GM12891 (cell line): ENCODE measurements around the gene DNTTIP2.

Source experiments
- DNase-seq: peaks from one replicate; pipeline ENCODE4 v3.0.0; 2011; ENCODE audit warnings: low spot score; ENCODE audit not compliant: insufficient read length
- FAIRE-seq: peaks from 2 replicates; lab custom pipeline; 2011; peaks lifted over from hg19 to GRCh38; lab: Jason Lieb, UNC
- PAX5 ChIP-seq: IDR thresholded peaks from 2 replicates; pipeline ENCODE4 v1.6.1; 2011; ENCODE audit warnings: low read length, moderate library complexity, mild to moderate bottlenecking; ENCODE audit not compliant: insufficient read depth, severe bottlenecking
- POLR2A ChIP-seq: IDR thresholded peaks from 2 replicates; pipeline ENCODE4 v1.6.1; 2011; ENCODE audit warnings: low read depth, low read length, control low read depth
- POLR2AphosphoS5 ChIP-seq: IDR thresholded peaks from 2 replicates; pipeline ENCODE4 v1.6.1; 2011; ENCODE audit warnings: low read depth, low read length, control low read depth
- POU2F2 ChIP-seq: IDR thresholded peaks from 2 replicates; pipeline ENCODE4 v1.6.1; 2011; ENCODE audit warnings: low read depth, mild to moderate bottlenecking, control low read depth, low read length, moderate library complexity
- SPI1 ChIP-seq: IDR thresholded peaks from 2 replicates; pipeline ENCODE4 v1.6.1; 2011; ENCODE audit warnings: low read depth, low read length, control low read depth
- TAF1 ChIP-seq: IDR thresholded peaks from 2 replicates; pipeline ENCODE4 v1.6.1; 2011; ENCODE audit warnings: low read depth, low read length, control low read depth

DNTTIP2 gene

GRCh38 chr1:93827633-93828366 lies 51.2 kb downstream of the DNTTIP2 start:
- FAIRE-seq (no peak), DNase-seq (no peak)
- TF ChIP-seq POLR2A (no peak), POLR2AphosphoS5 (no peak), PAX5 (no peak), SPI1 (no peak), TAF1 (no peak), POU2F2 (no peak)

- DNase-seq, result no peak
- no peak for FAIRE-seq
- TF ChIP-seq POLR2AphosphoS5, result no peak
Measured at GRCh38 chr1:93827128-93827527, 51.9 kb downstream of the DNTTIP2 start.

DNA sequence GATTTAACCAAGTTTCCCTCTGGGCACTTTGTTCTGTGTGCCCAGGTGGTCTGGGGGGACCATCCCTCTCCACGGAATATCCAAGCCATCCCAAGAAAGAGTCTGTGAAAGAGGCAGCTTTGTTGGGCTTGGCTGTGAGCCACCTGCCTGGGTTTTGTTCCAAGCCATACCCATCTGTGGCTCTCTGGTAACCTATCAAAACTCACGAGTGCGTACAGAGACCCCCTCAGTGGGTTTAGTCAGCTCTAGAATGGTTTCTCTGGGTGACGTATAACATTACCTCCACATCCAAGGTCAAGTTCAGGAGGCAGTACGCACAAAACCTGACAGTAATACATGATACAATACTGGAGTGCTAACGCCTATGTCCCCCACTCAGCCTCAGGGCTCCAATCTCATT lies 54.2 kb downstream of the DNTTIP2 start:
- FAIRE-seq (no peak), DNase-seq (no peak)

DNA sequence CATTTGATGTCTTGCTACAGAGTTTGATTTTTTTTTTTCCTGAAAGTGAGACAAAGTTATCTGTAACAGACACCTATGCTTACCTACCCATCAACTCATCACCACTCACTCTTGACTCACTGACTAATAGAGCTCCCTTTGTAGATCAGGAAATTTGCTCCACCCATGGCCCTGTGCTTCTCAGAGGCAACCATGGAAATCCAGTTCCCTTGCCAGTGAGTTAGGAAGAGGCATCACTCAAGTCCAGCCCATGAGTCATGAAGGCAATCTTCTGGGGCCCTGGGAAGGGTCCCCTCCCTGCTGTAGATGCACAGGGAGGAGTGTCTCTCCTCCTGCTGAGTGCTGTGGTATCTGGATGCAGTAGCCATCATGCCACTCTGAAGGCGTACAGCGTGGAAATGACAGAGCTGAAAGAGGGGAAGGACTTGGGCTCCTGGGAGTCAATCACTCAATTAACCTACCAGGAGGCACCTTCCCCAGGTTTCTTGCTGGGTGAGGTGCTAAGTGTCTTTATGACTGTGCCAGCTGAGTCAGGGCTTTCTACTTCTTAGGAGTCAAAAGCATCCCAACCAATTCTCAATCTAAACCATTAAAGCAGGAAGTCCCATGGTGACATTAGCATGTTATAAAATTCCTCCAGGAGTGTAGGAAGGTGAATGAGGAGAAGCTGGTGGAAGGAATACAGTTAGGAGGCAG lies 56.1 kb downstream of the DNTTIP2 start:
- TF ChIP-seq SPI1 (no peak), PAX5 (no peak), POLR2A (no peak), POLR2AphosphoS5 (no peak), TAF1 (no peak), POU2F2 (no peak)
- FAIRE-seq (no peak), DNase-seq (no peak)

More for the DNA sequence above, 54.2 kb downstream of the DNTTIP2 start:
- TF ChIP-seq PAX5 (no peak), POU2F2 (no peak), POLR2AphosphoS5 (no peak), TAF1 (no peak), POLR2A (no peak), SPI1 (no peak)

DNA sequence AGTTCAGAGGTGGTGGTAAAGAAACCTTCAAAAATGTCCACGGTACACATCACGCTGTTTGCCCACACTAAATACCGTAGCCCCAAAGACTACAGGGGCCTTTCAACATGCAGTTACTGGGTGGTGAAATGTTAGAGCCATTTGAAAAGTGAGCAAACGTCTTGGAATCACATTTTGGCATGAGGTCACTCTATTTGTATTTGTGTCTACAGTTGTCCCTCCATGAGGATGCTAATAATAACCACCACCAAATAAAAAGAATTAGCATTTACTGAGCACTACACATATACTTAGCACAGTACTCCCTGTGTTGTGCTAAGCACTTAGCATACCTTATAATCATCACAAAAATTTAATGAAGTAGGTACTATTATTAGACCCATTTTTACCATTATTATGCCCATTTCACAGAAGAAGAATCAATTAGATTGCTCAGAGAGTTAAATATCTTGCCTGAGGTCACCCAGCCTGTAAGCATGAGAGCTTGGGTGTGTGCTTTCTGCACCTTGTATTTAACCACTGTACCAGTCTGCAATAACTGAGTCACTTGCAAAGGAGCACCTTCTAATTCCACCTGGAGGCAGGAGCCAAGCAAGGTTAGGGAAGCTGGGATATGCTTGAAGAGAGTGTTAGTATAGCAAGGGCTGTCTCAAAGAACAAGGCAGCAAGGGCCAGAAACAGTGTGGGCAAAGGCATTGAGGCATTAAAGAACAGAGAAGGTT lies 57.4 kb downstream of the DNTTIP2 start:
- DNase-seq (no peak), FAIRE-seq (no peak)
- TF ChIP-seq POU2F2 (no peak), PAX5 (no peak), POLR2AphosphoS5 (no peak), SPI1 (no peak), TAF1 (no peak), POLR2A (no peak)

- DNase-seq (no peak), FAIRE-seq (no peak)
- TF ChIP-seq POLR2A (no peak), POLR2AphosphoS5 (no peak)
Measured at GRCh38 chr1:93820554-93821422, 58.2 kb downstream of the DNTTIP2 start.

DNA sequence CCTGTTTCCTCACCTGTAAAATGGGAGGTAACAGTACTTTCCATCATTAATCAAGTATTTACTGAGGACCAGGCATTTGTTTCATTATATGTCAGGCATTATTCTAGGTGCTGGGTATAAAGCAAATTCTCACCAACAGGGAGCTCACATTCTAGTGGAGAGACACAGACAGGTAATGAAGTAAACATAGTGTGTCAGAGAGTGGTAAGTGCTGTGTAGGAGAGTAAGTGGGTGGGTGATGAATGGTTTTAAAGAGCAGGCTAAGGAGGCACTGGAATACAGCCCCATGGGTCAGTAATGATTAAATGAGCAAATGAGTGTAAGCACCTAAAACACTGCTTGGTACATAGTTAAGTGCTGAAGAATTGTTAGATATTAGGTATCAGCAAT lies 60.4 kb downstream of the DNTTIP2 start:
- FAIRE-seq, result peak; percentile 23
- no peak for DNase-seq
- TF ChIP-seq PAX5 (no peak), SPI1 (no peak), POLR2A (no peak), TAF1 (no peak), POU2F2 (no peak), POLR2AphosphoS5 (no peak)

- TF ChIP-seq SPI1 (no peak), POU2F2 (no peak)
- DNase-seq (no peak), FAIRE-seq (no peak)
Measured at GRCh38 chr1:93817819-93818569, 61.0 kb downstream of the DNTTIP2 start.
